Measurements from ENCODE around the gene ZNF174. TPM values are rescaled to one million over a fixed set of nuclear protein-coding genes. Genes with fewer than 3 reads are reported as not detected.

Gene ZNF174
- total RNA-seq = 7.6 TPM
- long read RNA-seq, transcript ZNF174-202 (3 exons, 1,557 nt) = major isoform, 5 of 18 reads
- long read RNA-seq, transcript ZNF174-201 (3 exons, 2,260 nt) = major isoform, 5 of 18 reads
- long read RNA-seq, partial matches to known transcripts = 1 of 18 reads
- long read RNA-seq, other reads (novel, unspliced or antisense) = 6 of 18 reads

GRCh38 chr16:3400779-3401688, at the start of gene ZNF174, which contains the start of gene ZSCAN32:
ZNF174 (plus strand) TSS chr16:3401215; CDS start chr16:3402005, 790 bp downstream.
ZSCAN32 (minus strand) TSS chr16:3401004; CDS start chr16:3397557, 3,447 bp downstream.
- DNase-seq (ENCODE audit: low spot score) = peak; percentile 99

- no peak for DNase-seq (ENCODE audit: low spot score)
These were observed 45.4 kb upstream of the ZNF174 start, which contains the start of gene OR2C1 for GRCh38 chr16:3355589-3355988. OR2C1 (plus strand) TSS chr16:3355889; CDS start chr16:3355941, 52 bp downstream.

GRCh38 chr16:3356118-3356517, 44.9 kb upstream of the ZNF174 start:
- no peak for DNase-seq (ENCODE audit: low spot score)

GRCh38 chr16:3358871-3359270, 42.1 kb upstream of the ZNF174 start:
- no peak for DNase-seq (ENCODE audit: low spot score)

- no peak for DNase-seq (ENCODE audit: low spot score)
These were observed 38.1 kb upstream of the ZNF174 start for GRCh38 chr16:3362931-3363330.

- DNase-seq (ENCODE audit: low spot score) = no peak
These were observed 37.2 kb upstream of the ZNF174 start for GRCh38 chr16:3363793-3364192.

- DNase-seq (ENCODE audit: low spot score) = peak; percentile 93
These were observed 36.1 kb upstream of the ZNF174 start for GRCh38 chr16:3364774-3365427.

- no peak for DNase-seq (ENCODE audit: low spot score)
These were observed 31.9 kb upstream of the ZNF174 start for GRCh38 chr16:3369073-3369472.

GRCh38 chr16:3375680-3376079, 25.3 kb upstream of the ZNF174 start:
- DNase-seq (ENCODE audit: low spot score) = no peak

GRCh38 chr16:3377917-3378316, 23.1 kb upstream of the ZNF174 start:
- DNase-seq (ENCODE audit: low spot score) = no peak

GRCh38 chr16:3383045-3383448, 18.0 kb upstream of the ZNF174 start:
- DNase-seq (ENCODE audit: low spot score) = no peak

- no peak for DNase-seq (ENCODE audit: low spot score)
These were observed 12.7 kb upstream of the ZNF174 start for GRCh38 chr16:3388325-3388724.

- DNase-seq (ENCODE audit: low spot score) = no peak
These were observed 11.2 kb upstream of the ZNF174 start for GRCh38 chr16:3389663-3390338.

GRCh38 chr16:3400446-3400778, 603 bp upstream of the ZNF174 start:
- no peak for DNase-seq (ENCODE audit: low spot score)

GRCh38 chr16:3401719-3402397, 843 bp downstream of the ZNF174 start:
- DNase-seq (ENCODE audit: low spot score) = no peak

GRCh38 chr16:3408561-3409197, 7.7 kb downstream of the ZNF174 start:
- no peak for DNase-seq (ENCODE audit: low spot score)

- no peak for DNase-seq (ENCODE audit: low spot score)
These were observed 12.8 kb downstream of the ZNF174 start for GRCh38 chr16:3413730-3414379.

- no peak for DNase-seq (ENCODE audit: low spot score)
These were observed 30.8 kb downstream of the ZNF174 start for GRCh38 chr16:3431779-3432219.

- DNase-seq (ENCODE audit: low spot score) = no peak
These were observed 33.4 kb downstream of the ZNF174 start for GRCh38 chr16:3434373-3434772.

GRCh38 chr16:3439637-3440036, 38.6 kb downstream of the ZNF174 start:
- no peak for DNase-seq (ENCODE audit: low spot score)
